Putamen (tissue), 1 donor: ENCODE data around the gene HNRNPA1.
A peak's percentile ranks its signal among the peaks of the same experiment; 100 is the strongest.
"Not testable (repeated sequence)": the region's sequence is repeated elsewhere in the genome, so short reads cannot be mapped to it uniquely, and the experiment has no call there.

Experiments
- DNase-seq: peaks from one replicate; pipeline ENCODE4 v3.0.0-alpha.2; 2016; ENCODE audit warnings: low spot score

The HNRNPA1 gene

DNA sequence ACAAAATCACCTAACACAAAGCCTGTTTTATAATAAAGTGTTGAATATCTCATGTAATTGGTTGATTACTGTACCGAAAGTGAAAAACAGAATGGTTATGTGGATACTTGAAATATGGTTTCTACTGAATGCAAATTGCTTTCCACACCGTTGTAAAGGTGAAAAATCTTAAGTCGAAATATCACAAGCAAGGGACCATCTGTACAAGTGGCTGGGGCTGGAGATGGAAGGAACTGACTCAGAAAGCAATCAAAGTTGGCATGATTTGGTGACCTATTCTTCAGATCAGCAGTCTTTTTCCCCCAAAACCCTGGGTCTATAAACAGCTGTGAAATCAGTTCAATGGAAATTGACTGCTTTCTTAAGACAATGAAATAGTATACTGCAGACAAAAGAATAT lies 4.2 kb upstream of the HNRNPA1 start:
- DNase-seq = no peak

DNA sequence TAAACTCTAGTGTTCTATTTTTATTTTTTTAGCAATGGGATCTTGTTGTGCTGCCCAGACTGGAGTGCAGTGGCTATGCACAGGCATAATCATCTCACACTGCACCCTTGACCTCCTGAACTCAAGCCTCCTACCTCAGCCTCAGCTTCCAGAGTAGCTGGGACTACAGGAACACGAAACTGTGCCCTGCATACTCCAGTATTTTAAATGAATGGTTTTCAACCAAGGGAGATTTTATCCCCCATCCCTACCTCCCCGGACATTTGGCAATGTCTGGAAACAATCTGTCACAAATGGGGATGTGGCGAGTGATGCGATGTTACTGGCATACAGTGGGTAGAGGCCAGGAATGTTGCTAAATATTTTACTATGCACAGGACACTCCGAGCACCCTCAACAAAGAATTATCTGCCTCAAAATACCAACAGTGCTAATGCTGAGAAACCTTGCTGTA lies 2.7 kb upstream of the HNRNPA1 start:
- DNase-seq = no peak

DNA sequence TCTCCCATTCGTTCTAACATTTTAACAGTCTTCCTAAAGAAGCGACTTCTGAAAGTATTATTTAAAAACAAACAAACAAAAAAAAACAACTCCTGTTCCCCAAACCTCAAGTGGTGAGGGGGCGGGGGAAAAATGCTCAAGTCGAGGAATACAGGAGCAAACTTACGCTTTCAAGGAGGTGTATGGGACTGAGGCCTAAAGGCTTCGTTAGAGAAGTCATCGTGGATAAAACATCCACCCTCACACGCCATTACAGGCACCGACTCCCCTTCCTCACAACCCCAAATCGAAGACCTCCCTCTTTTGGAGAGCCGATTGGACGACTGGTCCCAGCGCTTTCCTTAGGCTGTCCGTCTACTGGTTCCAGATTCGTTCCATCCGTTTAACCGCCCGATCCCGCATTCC lies 1.3 kb upstream of the HNRNPA1 start:
- DNase-seq = no peak

DNA sequence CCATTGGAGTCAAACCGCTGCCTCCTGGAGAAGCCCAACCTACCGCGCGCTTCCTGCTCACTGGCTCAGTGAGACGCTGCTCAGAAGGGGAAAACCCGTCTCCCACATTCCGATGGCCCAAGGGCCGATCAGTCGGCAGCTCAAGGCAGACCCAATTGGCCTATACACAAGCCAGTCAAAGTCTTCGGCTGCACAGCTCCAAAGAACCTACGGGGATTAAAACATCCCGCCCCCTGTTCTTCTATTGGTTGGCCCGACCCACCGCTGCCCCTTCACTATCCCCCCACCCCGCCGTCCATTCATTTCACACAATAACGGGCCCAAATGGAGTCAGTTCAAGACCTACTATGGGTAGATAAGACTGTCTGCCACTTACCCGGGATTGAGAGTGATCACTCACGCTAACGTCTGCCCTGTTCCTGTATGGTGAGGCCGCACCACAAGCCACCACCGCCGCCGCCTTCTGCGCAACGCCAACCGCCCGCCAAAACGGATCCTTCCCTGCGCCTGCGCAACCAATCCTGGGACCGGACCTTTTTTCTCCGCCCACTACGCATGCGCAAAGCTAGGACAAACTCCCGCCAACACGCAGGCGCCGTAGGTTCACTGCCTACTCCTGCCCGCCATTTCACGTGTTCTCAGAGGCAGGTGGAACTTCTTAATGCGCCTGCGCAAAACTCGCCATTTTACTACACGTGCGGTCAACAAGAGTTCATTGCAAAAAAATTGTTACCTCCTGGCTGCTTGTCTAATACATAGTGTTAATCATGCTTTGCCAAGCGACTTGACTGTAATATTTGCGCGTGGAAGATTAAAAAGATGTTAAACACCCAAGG lies 676 bp upstream of the HNRNPA1 start, which contains the start of gene CBX5:
Gene CBX5 (minus strand): TSS at position 491 of the 836 bp plus-strand sequence. CDS start 22,472 bp downstream, outside the sequence.
- DNase-seq = peak; percentile 99

DNA sequence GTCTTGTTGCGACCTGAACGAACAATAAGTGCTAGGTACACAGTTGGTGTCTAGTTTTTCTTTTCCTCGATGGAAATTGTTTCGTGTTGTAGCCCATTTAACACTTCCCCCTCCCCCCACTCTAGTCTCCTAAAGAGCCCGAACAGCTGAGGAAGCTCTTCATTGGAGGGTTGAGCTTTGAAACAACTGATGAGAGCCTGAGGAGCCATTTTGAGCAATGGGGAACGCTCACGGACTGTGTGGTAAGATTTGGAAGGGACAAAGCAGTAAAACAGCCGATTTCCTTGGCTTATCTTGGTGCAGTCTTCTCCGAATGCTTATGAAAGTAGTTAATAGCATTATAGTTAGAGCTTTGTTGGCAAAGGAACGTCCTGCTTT lies 724 bp downstream of the HNRNPA1 start:
- DNase-seq = not testable (repeated sequence)

DNA sequence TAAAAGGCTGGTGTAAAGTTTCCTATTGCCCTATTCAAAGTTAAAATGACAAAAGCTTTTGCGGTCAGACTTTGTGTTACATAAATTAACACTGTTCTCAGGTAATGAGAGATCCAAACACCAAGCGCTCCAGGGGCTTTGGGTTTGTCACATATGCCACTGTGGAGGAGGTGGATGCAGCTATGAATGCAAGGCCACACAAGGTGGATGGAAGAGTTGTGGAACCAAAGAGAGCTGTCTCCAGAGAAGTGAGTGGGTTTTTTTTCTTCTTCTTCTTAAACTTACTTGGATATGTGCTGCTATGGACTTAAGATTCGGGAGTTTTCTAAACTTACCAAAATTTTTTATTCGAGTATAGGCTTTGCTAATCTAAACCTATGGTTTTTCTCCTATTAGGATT lies 1.2 kb downstream of the HNRNPA1 start:
- not testable (repeated sequence) for DNase-seq

DNA sequence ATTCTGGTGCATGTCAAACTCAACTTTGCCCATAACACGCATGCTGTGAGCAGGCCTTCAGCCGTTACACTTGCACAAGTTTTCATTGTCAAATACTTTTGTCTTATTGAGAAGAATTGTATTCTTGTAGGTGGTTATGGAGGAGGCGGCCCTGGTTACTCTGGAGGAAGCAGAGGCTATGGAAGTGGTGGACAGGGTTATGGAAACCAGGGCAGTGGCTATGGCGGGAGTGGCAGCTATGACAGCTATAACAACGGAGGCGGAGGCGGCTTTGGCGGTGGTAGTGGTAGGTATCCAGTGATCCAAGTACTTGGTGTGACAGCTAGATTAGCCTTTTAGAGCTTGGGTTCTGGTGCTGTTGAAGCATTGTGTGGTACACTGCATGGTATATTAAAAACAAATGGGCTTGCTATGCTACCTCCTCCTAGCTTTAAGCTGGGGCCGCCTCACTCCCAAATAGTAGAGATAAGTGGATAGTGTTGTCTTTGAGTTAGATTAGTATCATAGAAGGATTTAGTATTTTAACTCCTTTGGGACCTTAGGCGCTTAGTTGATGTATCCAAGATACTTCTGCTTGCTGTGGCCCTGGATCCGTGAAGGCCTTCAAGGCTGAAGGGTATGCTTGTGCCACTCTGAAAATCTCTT lies 2.5 kb downstream of the HNRNPA1 start:
- no peak for DNase-seq

DNA sequence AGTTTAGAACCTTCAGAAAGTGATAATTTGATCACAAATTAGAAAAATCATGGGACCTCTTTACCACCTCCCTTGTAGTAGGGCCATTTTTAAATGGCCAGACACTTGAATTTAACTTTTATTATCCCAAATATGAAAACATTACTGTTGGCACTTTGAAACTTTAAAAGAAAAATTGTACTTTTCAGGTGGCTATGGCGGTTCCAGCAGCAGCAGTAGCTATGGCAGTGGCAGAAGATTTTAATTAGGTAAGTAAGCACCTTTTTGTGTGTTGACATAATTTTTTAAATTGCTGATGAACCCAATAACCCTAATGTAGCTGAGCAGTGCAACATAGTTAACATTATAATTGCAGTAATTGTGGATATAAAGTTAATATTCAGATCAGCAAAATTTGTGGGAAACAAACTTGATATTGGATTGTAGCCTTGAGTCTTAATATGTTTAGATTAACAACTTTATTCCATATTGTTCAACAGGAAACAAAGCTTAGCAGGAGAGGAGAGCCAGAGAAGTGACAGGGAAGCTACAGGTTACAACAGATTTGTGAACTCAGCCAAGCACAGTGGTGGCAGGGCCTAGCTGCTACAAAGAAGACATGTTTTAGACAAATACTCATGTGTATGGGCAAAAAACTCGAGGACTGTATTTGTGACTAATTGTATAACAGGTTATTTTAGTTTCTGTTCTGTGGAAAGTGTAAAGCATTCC lies 3.7 kb downstream of the HNRNPA1 start:
- not testable (repeated sequence) for DNase-seq

DNA sequence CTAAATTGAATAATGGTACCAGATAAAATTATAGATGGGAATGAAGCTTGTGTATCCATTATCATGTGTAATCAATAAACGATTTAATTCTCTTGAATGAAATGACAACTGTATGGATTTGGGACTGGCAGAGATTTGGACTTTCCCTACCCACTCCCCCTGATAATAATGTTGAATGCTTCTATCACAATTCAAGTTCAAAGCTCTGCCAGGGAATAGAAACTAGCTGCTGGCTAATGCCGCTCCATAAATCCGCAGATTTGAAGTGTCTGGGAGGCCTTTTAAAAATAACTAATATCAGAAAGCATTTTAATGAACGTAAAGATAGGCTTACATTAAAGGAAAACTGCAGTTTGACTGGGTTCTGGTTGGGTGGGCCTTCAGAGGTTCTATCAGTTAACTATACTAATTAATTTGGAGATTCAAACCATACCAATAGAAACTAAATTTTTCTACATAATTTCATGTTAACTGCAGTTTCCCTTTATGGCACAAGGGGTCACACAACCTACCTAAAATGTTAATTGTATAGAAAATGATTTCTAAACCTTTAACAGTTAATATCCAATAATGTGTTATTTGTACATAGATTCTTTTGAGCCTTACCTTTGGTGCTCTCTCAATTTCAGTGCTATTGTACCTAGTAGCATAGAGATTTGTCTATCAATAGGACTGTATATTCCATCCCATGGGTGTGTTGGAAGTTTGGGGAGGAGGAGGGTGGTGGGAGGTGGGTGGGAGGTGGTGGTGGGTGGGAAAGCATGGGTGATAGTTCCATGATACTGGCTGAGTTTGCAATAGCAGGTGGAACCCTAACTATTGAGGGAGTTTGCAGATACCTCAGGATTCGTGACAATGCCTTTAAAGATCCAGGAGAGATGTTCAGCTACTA lies 4.9 kb downstream of the HNRNPA1 start:
- no peak for DNase-seq

DNA sequence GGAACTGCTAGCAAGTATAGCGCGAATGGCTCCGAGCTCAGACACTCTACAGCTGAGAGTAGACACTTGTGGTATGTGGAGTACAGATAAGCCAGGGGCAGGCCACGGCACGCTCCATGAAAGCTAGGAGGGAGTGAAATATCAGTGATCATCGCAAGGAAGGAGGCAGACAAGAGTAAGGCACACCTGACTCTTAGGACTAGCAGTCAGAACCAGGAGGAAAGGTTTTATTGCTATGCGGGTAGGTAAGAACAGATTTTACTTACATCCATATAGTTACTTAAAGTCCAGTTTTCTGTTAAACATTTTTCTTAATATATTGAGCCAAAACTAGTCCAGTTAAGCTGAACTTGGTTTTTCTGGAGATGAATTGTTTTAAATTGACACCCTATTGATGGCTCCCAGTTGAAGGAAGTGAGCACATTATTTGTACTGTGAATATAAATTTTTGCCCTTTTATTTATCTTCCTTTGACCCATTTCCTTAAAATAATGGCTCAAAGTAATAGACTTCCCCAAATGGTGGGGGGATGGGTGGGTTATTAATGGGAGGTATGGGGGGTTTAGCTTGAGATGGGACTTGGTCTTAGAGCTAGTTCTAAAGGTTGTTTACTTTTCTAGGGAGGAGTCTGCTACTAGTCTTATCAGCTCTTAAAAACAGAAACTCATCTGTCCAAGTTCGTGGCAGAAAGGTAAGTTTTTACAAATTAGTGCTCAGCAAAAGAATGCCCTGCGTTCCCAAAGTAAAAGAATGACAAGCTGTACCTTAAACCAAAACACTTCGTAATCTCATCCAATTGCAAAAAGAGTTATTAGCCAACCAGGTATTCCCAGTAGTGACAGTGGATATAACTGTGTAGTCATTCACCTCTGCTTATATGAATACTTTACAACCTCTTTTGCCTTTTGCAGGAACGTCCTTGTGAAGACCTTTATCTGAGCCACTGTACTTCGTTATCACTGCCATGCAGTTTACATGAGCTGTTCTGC lies 5.8 kb downstream of the HNRNPA1 start:
- no peak for DNase-seq

DNA sequence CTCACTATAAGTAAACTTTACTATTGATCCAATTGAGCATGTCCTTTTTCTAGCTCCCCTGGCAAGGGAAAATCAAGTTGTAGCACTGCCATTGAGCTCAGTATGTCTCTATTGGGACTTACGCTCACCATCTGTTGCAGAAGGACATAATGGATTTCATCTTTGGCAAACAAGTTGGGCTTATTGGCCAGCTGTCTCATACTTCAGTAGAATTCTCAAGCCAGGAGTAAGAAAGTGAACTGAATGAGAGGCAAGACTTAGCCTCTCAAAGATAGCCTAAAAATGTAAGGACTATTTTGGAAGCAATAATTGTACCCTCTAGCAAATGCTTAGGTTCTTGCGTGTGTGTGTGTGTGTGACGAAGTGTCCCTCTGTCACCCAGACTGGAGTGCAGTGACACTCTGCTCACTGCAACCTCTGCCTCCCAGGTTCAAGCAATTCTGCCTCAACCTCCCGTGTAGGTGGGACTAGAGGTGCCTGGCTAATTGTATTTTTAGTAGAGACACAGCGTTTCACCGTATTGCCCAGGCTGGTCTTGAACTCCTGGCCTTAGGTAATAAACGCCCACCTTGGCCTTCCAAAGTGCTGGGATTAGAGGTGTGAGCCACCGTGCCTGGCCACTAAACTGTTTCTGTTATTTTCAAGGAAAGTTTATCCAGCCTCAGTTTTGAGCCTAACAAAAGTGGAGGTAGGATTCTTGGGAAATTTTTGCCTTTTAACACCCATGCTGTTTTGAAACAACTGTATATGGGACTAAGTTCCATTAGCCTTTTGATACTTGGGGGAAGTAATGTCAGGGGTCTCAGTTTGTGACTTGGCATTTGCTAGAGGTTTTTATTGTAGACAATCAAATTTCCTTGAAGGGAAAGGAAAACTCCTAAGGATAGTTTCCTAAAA lies 7.0 kb downstream of the HNRNPA1 start:
- DNase-seq = no peak

DNA sequence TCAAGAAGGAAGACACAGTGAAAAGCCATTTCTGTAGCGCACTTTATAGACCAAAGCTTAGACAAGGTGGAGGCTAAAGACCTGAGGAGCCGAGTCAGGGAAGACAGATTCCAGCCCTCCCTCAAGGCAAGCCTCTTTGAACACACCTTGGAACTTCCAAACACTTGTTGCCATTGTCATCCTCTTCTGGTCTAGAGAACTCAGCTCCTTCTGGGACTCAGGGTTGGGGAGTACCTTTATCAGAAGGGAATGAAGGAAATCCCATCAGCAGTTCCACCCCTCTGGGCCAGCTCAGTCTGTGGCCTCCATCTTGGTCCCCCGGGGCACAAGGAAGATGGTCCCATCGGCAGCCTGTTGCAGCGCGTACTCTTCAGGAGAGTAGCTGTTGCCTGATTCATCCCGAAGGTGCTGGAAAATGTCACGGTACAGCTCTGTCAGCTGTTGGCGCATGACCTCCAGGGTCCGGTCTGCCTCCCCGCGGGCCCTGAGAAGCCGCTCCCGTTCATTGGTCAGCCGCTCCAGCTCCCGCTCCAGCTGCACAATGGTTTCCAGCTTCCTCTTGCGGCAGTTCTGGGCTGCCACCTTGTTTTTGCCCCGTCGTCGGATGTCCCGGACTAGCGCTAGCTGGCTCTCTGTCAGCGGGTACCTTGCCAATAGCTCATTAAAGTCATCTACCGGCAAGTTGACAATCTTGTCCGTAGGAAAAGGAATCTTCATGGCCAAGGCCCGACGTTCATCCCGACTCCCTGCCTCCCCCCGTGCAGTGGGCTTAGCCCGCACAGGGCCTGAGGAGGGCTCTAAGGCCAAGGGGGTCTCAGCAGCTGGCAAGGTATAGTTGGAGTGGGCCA lies 11.8 kb downstream of the HNRNPA1 start:
- DNase-seq = no peak

DNA sequence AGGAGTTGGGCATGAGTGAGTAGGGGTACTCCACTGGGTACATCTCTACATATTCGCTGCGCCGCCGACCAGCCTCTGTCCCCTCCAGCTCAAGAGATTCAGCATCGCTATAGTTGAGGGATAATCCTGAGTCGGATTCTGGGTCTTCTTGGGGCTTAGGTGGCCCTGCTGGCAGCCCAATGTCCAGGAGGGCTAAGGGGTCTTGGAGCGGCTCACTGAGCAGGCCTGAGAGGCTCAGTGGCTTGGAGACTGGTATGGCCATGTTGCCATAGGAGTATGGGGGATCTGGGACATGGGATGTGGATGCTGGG lies 12.4 kb downstream of the HNRNPA1 start:
- no peak for DNase-seq

DNA sequence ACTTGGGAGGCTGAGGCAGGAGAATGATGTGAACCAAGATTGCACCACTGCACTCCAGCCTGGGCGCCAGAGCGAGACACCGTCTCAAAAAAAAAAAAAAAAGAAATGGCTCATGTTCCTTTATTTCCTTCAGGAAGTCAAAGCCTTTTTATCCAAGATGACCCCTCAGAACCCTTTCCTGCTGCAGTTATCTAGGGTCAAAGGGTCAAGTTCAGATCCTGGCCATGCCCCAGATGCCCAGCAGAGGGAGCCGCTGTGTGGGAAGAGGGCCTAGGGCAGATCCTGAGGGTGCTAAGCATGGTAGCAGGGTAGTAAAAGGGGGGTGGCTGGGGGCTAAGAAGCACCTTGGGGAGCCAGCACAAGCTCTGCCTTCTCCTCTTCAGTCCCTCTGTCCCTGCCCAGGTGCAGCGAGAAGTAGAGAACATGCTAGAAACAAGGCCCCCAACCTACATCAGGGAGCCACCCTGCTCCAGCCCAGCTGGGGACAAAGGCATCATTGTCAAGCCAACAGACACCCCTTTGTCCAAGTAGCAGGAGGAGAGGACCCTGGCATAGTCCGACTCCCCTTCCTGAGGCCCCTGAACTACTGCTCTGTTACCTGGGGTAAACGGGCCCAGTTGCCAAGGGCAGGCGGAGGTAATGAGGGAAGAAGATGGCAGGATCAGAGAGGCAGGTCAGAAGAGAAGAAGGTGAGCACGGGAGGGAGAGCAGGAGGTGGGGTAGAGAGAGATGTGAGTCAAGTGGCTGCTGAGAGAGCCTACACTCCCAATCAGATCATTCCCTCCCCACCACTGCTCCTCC lies 13.8 kb downstream of the HNRNPA1 start:
- DNase-seq = peak; percentile 73

DNA sequence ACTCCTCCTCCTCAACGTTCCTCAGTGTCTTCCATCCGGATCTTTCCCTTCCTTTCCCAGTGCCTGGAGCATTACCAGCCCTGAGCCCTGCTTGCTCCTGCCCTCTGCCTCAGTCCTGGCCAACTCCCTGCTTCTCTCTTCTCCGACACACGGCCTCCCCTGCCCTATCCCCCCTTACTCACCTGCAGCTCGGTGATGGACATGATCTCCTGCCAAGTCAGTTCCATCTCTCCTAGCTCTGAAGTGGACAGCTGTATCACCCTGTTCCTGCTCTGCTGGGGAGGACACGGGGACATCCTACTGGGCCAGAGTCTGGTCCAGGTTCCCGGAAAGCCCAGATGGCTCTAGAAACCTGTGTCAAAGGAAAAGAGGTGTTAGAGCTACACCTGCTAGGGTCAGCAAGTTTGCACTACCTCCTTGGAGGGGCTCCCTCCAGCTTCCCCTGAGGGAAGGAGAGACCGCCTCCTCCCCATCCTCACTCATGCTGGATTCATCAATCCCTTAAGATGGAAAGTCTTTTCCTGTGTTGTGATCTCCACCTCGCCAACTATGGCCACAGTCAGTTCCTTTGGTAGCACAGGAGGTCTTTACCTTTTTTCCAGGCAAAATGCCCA lies 14.5 kb downstream of the HNRNPA1 start:
- no peak for DNase-seq

DNA sequence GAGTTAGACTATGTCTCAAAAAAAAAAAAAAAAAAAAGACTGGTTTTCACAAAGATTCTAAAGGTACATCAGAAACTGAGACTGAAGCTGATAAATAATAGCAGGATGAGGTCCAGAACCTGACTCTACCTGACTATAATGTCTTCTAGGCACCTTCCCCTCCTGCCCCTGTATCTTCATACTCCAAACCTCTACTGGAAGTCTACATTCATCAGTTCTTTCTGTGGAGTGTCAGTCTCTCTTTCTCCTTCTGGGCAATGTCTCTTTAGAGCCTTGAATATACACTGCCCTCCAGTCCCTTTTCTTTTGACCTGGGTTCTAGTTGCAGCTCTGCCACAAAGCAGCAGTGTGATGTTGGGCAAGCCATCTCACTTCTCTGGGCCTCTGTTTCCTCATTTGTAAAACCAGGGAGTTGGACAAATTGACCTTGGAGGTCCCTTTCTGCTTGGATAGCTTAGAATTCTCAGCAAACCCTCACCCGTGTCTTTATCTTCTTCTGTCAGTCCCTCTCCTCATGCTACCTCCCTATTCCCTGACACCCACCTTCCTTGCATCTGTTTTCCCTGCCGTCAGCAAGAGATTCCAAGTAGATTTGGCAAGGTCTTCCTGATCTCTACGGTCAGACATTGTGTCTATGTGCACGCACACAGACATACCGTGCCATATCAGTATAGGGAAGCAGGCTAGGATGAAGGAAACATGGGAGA lies 16.0 kb downstream of the HNRNPA1 start:
- no peak for DNase-seq

DNA sequence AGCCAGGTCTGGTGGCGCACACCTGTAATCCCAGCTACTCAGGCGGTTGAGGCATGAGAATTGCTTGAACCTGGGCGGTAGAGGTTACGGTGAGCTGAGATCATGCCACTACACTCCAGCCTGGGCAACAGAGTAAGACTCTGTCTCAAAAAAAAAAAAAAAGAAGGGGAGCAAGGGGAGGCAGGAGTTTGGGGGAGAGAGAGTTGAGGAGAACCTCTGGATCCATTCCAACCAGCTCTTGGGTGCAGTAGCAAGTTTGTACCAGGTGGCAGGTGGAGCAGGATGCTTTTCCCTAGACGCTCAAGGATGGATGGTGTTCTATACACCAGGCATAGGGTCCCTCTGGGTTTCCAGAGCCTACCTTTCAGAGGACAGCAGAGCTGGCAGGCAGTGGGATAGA lies 18.4 kb downstream of the HNRNPA1 start:
- DNase-seq = no peak
